ENCODE results near the gene SHISA2.

Gene SHISA2

DNA sequence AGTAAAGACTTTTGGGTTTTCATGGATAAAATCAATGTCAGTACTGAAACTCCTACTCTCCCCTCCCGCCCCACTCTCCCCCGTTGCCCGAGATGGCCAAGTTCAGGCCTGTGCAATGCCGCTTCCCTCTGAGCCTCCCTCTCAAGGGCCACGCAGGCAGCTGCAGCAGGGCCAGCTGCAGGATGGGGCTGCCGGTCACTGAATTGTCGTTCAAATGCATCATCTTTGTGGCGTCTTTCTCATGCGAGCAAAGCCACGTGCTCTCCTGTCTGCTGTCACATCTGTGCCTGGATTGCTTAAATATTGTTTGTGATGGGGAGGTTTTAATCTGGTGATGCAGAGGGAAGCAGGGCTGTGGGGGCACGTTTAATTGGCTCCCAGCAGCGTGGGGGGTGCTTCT lies 26.6 kb downstream of the SHISA2 start:
- H3K27me3 ChIP-seq (ENCODE audit: insufficient read depth, insufficient read length): no peaks in the 10 kb centered on the region
- no peak for TF ChIP-seq ZNF274 (IDR thresholded peaks at IDR 0.05; ENCODE audit: low read depth, low read length)
- TF ChIP-seq SUZ12 (IDR thresholded peaks at IDR 0.05; ENCODE audit: extremely low read depth, insufficient read depth, insufficient read length): no peak
- TF ChIP-seq YY1 (IDR thresholded peaks at IDR 0.05; ENCODE audit: insufficient read depth, insufficient read length): no peak
- H3K9ac ChIP-seq (ENCODE audit: insufficient read length, low read depth): no peak overlapping the region
- no peak for DNase-seq (ENCODE audit: low read depth, low spot score)
- H3K9me3 ChIP-seq (ENCODE audit: insufficient read depth, low read length): no peaks in the 10 kb centered on the region
- H3K36me3 ChIP-seq (ENCODE audit: insufficient read depth, insufficient read length, low read length): no peaks in the 10 kb centered on the region
- H3K4me1 ChIP-seq (ENCODE audit: insufficient read depth, insufficient read length): no peaks in the 10 kb centered on the region
- no peak overlapping the region for H3K4me3 ChIP-seq (ENCODE audit: insufficient read length, low read depth)

DNA sequence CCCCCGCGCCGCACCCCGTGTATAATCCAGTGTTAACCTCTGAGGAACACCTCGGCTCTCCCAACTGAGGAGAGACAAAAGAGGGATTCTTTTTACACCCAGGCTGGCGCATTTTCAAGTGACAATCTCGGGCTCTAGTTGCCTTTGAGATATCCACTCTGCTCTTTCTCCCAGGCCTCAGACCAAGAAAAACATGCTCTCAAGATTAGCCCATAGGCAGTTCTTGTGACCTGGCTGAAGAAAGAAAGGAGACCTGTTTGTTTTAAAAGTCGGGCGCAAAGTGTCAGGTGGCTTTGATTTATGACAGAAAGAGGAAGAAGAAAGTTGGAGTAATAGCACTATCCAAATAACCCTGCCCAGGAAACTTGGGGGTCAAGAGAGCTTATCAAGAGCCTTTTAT lies 27.3 kb downstream of the SHISA2 start:
- Histone ChIP-seq H3K27me3 (ENCODE audit: insufficient read depth, insufficient read length) (no peaks in the 10 kb centered on the region), H3K4me1 (ENCODE audit: insufficient read depth, insufficient read length) (no peaks in the 10 kb centered on the region), H3K36me3 (ENCODE audit: insufficient read depth, insufficient read length, low read length) (no peaks in the 10 kb centered on the region), H3K9ac (ENCODE audit: insufficient read length, low read depth) (no peak overlapping the region), H3K4me3 (ENCODE audit: insufficient read length, low read depth) (no peak overlapping the region), H3K9me3 (ENCODE audit: insufficient read depth, low read length) (no peaks in the 10 kb centered on the region)
- no peak for DNase-seq (ENCODE audit: low read depth, low spot score)
- no peak for TF ChIP-seq YY1 (IDR thresholded peaks at IDR 0.05; ENCODE audit: insufficient read depth, insufficient read length)
- no peak for TF ChIP-seq SUZ12 (IDR thresholded peaks at IDR 0.05; ENCODE audit: extremely low read depth, insufficient read depth, insufficient read length)
- TF ChIP-seq ZNF274 (IDR thresholded peaks at IDR 0.05; ENCODE audit: low read depth, low read length): no peak

DNA sequence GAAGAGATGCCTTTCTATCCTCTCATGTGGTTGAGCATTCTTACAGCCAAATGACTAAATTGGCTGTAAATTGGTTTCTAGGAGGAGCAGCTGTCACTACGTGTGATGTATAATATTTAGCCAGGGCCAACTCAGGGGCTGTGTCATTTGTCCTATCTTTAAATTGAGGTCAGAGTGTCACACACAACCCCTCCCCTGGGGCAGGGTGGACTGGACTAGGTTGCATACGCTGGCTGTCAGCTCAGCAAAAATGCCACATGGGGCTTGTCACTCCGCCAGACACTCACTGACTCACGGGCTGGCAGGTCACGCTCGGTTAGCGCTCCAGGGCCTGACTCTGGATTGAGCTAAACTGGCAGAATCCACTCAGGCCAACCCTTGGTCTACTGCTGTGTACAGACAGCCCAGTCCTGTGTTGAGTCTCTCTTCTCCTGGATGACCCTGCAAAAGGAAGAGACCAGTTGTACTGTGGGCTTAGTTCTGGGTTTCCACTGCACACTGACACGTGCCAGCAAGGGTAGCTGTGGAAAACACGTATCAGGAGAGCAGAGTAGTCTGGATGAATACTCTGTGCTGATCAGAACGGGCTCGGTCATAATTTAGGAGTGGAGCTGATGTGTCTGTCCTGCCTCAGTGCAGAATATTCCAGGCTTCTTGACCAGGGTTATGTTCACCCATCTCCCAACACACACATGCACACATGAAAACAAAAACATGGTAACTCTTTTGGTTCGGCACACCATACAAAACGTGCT lies 29.1 kb downstream of the SHISA2 start:
- no peak overlapping the region for H3K9ac ChIP-seq (ENCODE audit: insufficient read length, low read depth)
- no peak for TF ChIP-seq YY1 (IDR thresholded peaks at IDR 0.05; ENCODE audit: insufficient read depth, insufficient read length)
- no peak for TF ChIP-seq SUZ12 (IDR thresholded peaks at IDR 0.05; ENCODE audit: extremely low read depth, insufficient read depth, insufficient read length)
- TF ChIP-seq ZNF274 (IDR thresholded peaks at IDR 0.05; ENCODE audit: low read depth, low read length): no peak
- no peaks in the 10 kb centered on the region for H3K27me3 ChIP-seq (ENCODE audit: insufficient read depth, insufficient read length)
- no peak overlapping the region for H3K4me3 ChIP-seq (ENCODE audit: insufficient read length, low read depth)
- H3K4me1 ChIP-seq (ENCODE audit: insufficient read depth, insufficient read length): no peaks in the 10 kb centered on the region
- DNase-seq (ENCODE audit: low read depth, low spot score): no peak
- H3K36me3 ChIP-seq (ENCODE audit: insufficient read depth, insufficient read length, low read length): no peaks in the 10 kb centered on the region
- no peaks in the 10 kb centered on the region for H3K9me3 ChIP-seq (ENCODE audit: insufficient read depth, low read length)

DNA sequence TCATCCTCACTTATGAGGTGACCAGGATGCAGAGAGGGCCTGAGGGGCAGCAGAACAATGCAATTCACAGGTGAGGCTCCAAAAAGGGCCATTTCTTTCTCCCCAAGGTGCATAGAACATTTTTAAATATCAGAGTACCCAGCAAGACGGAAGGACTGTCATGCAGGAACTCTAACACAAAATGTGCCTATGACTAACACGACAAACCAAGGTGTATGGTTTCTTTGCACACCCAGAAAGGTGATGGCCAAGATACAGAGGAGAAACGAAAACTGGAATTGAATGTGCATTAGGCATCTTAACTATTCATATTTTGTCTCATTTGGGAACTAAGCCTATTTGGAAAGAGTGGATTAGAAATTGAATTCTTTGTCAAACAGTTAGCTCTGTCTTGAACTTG lies 29.9 kb downstream of the SHISA2 start:
- Histone ChIP-seq H3K4me3 (ENCODE audit: insufficient read length, low read depth) (no peak overlapping the region), H3K36me3 (ENCODE audit: insufficient read depth, insufficient read length, low read length) (no peaks in the 10 kb centered on the region), H3K9me3 (ENCODE audit: insufficient read depth, low read length) (no peaks in the 10 kb centered on the region), H3K4me1 (ENCODE audit: insufficient read depth, insufficient read length) (no peaks in the 10 kb centered on the region), H3K9ac (ENCODE audit: insufficient read length, low read depth) (no peak overlapping the region), H3K27me3 (ENCODE audit: insufficient read depth, insufficient read length) (no peaks in the 10 kb centered on the region)
- DNase-seq (ENCODE audit: low read depth, low spot score): no peak
- no peak for TF ChIP-seq SUZ12 (IDR thresholded peaks at IDR 0.05; ENCODE audit: extremely low read depth, insufficient read depth, insufficient read length)
- TF ChIP-seq ZNF274 (IDR thresholded peaks at IDR 0.05; ENCODE audit: low read depth, low read length): no peak
- TF ChIP-seq YY1 (IDR thresholded peaks at IDR 0.05; ENCODE audit: insufficient read depth, insufficient read length): no peak

DNA sequence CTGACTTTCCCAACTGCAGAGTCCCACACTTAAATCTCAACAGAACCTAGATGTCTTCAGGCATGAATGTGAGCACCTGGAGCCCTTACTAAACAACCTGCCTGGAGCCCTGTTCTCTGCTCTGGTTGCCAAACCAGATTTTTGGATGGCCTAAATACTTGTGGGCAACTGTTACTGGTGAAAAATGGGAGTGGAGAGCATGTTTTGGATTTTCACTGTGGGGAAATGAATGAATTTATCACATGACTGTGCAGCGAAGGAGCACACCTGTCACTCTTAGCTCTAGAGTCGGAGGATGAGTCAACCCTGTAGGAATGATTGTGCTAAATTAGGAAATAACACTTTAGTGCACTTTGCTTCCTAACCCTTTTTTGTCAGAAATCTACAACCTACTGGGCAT lies 30.3 kb downstream of the SHISA2 start:
- Histone ChIP-seq H3K4me1 (ENCODE audit: insufficient read depth, insufficient read length) (no peaks in the 10 kb centered on the region), H3K36me3 (ENCODE audit: insufficient read depth, insufficient read length, low read length) (no peaks in the 10 kb centered on the region), H3K9ac (ENCODE audit: insufficient read length, low read depth) (no peak overlapping the region), H3K9me3 (ENCODE audit: insufficient read depth, low read length) (no peaks in the 10 kb centered on the region), H3K27me3 (ENCODE audit: insufficient read depth, insufficient read length) (no peaks in the 10 kb centered on the region), H3K4me3 (ENCODE audit: insufficient read length, low read depth) (no peak overlapping the region)
- DNase-seq (ENCODE audit: low read depth, low spot score): no peak
- no peak for TF ChIP-seq SUZ12 (IDR thresholded peaks at IDR 0.05; ENCODE audit: extremely low read depth, insufficient read depth, insufficient read length)
- TF ChIP-seq YY1 (IDR thresholded peaks at IDR 0.05; ENCODE audit: insufficient read depth, insufficient read length): no peak
- TF ChIP-seq ZNF274 (IDR thresholded peaks at IDR 0.05; ENCODE audit: low read depth, low read length): no peak

DNA sequence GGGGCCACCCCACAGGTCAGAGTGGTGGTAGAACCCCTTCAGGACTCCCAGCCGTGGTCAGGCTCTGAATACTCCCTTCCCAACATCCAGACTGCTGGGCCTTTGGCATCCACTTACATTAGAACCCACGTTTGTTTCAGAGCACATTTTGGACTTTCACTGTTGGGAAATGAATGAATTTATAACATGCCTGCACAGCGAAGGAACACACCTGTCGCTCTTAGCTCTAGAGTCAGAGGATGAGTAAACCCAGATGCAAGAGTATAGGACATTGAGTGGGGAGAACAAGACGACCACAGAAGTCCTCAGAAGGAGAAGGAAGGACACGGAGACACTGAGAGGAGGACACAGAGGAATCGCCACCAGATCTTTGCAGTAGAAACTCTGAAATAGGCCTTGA lies 30.9 kb downstream of the SHISA2 start:
- no peaks in the 10 kb centered on the region for H3K9me3 ChIP-seq (ENCODE audit: insufficient read depth, low read length)
- no peak overlapping the region for H3K9ac ChIP-seq (ENCODE audit: insufficient read length, low read depth)
- H3K4me3 ChIP-seq (ENCODE audit: insufficient read length, low read depth): no peak overlapping the region
- TF ChIP-seq YY1 (IDR thresholded peaks at IDR 0.05; ENCODE audit: insufficient read depth, insufficient read length): no peak
- TF ChIP-seq SUZ12 (IDR thresholded peaks at IDR 0.05; ENCODE audit: extremely low read depth, insufficient read depth, insufficient read length): no peak
- no peak for TF ChIP-seq ZNF274 (IDR thresholded peaks at IDR 0.05; ENCODE audit: low read depth, low read length)
- H3K27me3 ChIP-seq (ENCODE audit: insufficient read depth, insufficient read length): no peaks in the 10 kb centered on the region
- no peak for DNase-seq (ENCODE audit: low read depth, low spot score)
- H3K4me1 ChIP-seq (ENCODE audit: insufficient read depth, insufficient read length): no peaks in the 10 kb centered on the region
- H3K36me3 ChIP-seq (ENCODE audit: insufficient read depth, insufficient read length, low read length): no peaks in the 10 kb centered on the region

DNA sequence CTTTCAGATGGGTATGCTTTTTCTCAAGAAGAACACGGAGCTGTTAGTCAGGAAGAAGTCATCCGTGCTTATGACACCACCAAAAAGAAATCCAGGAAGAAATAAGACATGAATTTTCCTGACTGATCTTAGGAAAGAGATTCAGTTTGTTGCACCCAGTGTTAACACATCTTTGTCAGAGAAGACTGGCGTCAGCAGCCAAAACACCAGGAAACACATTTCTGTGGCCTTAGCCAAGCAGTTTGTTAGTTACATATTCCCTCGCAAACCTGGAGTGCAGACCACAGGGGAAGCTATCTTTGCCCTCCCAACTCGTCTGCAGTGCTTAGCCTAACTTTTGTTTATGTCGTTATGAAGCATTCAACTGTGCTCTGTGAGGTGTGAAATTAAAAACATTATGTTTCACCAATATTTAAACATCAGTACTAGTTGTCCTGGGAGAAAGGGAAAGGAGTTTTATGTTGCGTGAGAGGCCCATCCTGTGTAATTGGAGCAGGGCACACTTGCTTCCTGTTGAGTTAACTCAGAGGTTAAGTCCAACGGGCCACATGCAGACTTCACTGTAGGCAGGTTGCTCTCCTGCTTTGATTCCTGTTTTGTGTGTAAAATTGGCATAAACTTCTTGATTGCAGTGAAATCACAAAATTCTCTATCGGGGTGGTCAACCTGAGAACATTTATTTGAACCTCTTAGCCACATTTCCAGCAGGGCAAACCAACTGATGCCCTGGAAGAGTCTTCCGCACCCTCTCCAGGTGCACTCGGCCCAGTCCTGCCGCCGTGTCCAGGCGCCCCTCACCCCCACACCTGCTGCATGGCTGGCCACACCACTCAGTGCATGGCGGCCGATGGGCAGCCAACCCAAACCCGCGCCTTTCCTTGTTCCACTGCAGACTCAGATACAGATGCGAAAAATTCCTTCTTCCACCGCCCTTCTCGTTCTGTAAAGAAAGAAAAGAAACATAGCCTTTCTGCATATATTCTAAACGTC lies 31.6 kb downstream of the SHISA2 start:
- no peak overlapping the region for H3K9ac ChIP-seq (ENCODE audit: insufficient read length, low read depth)
- H3K4me1 ChIP-seq (ENCODE audit: insufficient read depth, insufficient read length): no peaks in the 10 kb centered on the region

More for the DNA sequence above, 31.6 kb downstream of the SHISA2 start:
- H3K36me3 ChIP-seq (ENCODE audit: insufficient read depth, insufficient read length, low read length): no peaks in the 10 kb centered on the region
- no peak for DNase-seq (ENCODE audit: low read depth, low spot score)
- no peak overlapping the region for H3K4me3 ChIP-seq (ENCODE audit: insufficient read length, low read depth)
- no peaks in the 10 kb centered on the region for H3K27me3 ChIP-seq (ENCODE audit: insufficient read depth, insufficient read length)
- no peaks in the 10 kb centered on the region for H3K9me3 ChIP-seq (ENCODE audit: insufficient read depth, low read length)
- TF ChIP-seq SUZ12 (IDR thresholded peaks at IDR 0.05; ENCODE audit: extremely low read depth, insufficient read depth, insufficient read length): no peak

All from NT2/D1 (cell line).